DMS153 (cell line): Measurements from ENCODE around the gene PRR16.

Source experiments
- DNase-seq: peaks from one replicate; lab custom pipeline; 2025; lab: John Stamatoyannopoulos, UW

The PRR16 gene

GRCh38 chr5:120576588-120576987 lies 112.5 kb downstream of the PRR16 start:
- no peak for DNase-seq

GRCh38 chr5:120582635-120583034 lies 118.5 kb downstream of the PRR16 start:
- no peak for DNase-seq

- no peak for DNase-seq
Measured at GRCh38 chr5:120586646-120587045, 122.5 kb downstream of the PRR16 start.

- DNase-seq, result no peak
Measured at GRCh38 chr5:120591911-120592310, 127.8 kb downstream of the PRR16 start.

DNA sequence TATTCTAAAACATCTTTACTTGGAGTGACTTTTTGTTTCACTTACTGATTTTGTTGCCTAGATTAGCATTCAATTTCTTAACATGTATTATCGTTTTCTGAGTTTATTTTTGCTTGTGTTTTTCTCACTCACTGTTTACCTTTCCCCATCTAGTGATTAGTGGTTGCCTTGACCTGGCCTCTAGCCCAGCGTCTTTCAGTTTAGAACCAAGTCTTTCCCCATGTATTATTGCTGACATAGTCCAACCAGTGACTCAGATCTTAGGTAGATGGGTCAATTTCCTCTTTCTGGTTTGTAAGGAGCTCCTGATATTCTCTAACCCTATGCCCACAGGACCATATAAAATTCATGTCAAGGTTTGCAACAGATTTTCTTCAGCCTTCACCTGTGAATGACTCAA lies 135.5 kb downstream of the PRR16 start:
- no peak for DNase-seq

DNA sequence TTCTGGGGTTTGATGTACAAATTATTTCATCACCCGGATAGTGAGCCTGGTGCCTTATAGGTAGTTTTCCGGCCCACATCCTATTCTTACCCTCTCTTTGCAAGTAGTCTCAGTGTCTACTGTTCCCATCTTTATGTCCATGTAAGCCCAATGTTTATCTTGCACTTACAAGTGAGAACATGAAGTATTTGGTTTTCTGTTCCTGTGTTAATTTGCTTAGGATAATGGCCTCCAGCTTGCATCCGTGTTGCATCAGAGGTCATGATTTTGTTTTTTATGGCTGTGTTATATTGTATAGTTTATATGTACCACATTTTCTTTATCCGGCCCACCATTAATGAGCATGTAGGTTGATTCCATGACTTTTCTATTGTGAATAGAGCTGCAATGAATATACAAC lies 136.5 kb downstream of the PRR16 start:
- DNase-seq, result no peak

DNA sequence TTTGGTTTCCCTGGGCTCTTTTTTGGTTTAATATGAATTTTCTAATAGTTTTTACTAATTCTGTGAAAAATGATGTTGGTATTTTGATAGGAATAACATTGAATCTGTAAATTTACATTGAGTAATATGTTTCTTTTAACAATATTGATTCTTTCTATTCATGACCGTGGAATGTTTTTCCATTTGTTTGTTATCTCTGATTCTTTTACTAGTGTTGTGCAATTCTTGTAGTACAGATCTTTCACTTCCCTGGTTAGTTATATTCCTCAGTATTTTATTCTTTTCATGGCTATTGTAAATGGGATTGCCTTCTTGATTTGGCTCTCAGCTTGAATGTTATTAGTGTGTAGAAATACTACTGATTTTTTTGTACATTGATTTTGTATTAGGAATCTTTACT lies 137.9 kb downstream of the PRR16 start:
- no peak for DNase-seq

GRCh38 chr5:120604884-120605283 lies 140.8 kb downstream of the PRR16 start:
- no peak for DNase-seq

- DNase-seq, result no peak
Measured at GRCh38 chr5:120605325-120606079, 141.4 kb downstream of the PRR16 start.

- no peak for DNase-seq
Measured at GRCh38 chr5:120609570-120609969, 145.5 kb downstream of the PRR16 start.

GRCh38 chr5:120610145-120610544 lies 146.0 kb downstream of the PRR16 start:
- no peak for DNase-seq

DNA sequence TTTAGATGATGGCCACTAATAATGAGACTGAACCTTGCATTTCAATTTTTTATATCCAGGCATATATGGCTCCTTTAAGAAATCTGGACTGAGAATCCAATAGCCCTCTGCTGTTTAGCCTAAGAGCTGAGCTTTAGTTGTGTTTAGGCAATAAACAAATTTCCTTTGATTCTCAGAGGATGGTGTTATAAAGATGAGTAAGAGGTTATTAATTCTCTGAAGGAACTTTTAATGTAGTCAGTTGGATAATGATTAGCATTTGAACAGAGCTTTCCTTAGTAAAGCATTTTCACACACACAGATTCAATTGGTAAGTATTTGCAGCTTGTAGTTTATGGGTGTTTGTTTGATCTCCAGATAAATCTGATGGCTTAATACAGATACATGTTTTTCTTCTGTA lies 149.6 kb downstream of the PRR16 start:
- DNase-seq, result no peak

- DNase-seq, result no peak
Measured at GRCh38 chr5:120614531-120615180, 150.6 kb downstream of the PRR16 start.

DNA sequence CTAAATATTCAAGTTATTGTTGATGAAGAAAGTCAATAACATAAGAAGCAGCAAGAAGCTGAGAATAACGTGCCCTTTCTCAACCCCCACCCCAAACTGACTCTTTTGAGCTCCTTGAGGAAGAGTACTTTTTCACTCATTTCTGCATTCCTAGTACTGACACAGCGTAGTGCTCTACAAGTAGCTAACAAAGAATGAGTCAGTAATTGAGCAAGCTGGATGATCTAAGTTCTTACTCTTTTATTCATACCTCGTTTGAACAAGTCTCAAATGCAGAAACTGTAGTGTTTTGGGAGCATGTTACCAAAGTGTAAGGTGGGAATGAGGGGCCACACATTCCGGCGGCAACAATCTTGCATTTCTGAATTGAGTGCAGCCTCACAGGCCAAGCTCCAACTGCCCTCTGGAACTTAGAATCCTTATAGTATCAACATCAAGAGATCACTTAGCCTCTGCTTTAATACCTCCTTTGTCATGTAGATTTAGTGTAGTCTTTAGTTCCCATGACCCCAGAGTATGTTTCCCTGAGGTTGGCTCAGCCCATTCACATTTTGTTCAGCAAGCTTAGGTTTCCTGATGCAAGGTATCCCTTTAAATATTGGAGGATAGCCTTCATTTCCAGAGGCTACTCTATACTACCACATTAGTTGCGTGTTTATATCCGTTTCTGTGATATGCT lies 152.0 kb downstream of the PRR16 start:
- DNase-seq, result no peak

DNA sequence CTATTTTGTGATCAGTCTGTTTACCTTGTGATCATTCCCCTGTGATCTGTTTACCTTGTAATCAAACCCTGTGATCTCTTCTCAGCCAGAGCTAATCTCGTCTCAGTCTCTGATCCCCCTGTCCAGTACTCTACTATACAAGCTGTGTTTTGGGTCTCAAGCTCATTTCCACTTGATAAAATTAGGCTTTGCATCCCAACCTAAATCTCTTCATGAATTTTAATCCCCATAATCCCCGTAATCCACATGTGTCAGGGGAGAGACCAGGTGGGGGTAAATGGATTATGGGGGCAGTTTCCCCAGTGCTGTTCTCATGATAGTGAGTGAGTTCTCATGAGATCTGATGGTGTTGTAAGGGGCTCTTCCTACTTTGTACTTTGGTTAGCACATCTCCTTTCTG lies 157.2 kb downstream of the PRR16 start:
- no peak for DNase-seq

DNA sequence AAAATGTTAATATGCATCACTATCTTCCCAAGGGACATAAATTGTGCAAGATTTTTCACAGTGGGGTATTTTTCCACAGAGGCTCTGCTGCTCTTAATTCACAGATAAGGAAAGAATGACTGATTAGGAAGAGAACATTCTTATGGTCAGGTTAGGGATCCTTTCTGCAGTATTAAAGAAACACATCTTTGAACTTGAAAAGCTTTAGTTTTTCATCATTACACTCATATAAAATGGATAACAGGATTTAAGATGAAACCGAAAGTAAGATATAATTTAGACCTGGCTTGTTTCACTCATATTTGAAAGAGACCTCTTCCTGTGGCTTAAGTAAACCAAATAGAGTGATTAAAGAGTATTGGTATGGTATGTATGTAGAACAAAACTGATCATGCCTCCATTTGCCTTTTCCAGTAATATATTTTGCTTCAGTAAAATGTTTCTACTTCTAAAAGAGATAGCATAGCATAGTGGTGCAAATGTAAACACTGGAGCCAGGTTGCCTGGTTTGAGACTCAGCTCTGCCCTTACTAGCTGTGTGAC lies 160.0 kb downstream of the PRR16 start:
- DNase-seq, result no peak

DNA sequence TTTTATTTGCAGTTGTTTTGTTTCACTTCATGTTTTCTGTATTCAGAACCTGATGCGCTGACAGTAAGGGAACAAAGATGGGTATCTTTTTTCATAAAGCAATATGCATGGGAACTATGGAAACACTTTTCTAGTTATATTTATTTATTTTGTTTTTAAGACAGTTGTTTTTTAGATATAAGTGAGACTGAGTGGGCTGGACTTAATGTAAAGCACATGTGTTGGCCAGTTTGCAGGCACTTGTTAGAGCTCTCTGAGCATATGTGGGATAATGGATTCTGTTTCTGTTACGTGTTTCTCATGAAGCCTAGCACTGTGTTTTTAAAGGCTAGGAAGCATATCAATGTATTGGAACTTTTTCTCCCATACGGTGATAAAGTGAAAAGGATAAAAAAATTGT lies 164.1 kb downstream of the PRR16 start:
- no peak for DNase-seq

- no peak for DNase-seq
Measured at GRCh38 chr5:120630550-120630949, 166.4 kb downstream of the PRR16 start.

GRCh38 chr5:120631611-120632010 lies 167.5 kb downstream of the PRR16 start:
- DNase-seq, result no peak

- no peak for DNase-seq
Measured at GRCh38 chr5:120632430-120632829, 168.3 kb downstream of the PRR16 start.

- no peak for DNase-seq
Measured at GRCh38 chr5:120638449-120638848, 174.3 kb downstream of the PRR16 start.

DNA sequence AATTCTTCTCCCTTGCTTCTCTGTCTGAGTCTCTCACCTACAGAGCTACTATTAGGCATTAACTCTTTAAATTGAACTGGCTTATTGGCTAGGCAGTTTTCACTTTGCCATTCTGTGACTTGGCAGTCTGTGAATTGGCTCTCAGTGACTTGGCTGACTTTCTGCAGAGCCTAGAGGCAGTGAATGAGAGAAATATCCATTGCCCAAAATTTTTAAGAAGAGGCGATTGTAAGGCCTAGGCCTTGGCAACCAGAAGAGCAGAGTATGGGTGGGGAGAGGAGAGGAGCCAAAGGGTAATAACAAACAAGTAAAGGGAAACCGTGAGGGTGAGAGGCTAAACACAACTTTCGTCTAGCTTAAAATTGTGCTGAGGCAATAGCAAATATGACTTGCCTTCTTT lies 176.7 kb downstream of the PRR16 start:
- DNase-seq, result no peak

DNA sequence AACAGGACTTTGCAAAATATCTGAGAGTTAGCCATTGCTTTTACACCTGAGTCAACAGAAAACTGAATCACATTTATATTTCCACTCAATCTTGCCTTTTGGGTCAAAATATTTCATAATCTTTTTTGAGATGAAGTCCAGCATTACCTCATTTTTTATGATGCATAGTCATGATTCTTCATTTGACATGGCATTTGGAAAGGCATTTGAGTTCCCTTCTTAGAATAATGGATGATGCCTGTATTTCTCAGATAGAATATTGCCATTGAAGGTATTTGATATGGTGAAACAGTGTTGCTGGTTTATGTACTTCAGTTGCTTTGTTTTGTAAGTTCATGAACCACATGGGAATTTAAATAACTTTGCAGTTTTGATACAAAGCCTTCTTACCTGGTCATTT lies 180.4 kb downstream of the PRR16 start:
- DNase-seq, result no peak
